Colonic mucosa (tissue), 4 donors: ENCODE measurements around the gene IP6K1. TPM values are rescaled to one million over a fixed set of nuclear protein-coding genes. Genes with fewer than 3 reads are reported as not detected.
A peak's percentile ranks its signal among the peaks of the same experiment; 100 is the strongest.

Source experiments
- DNase-seq: peaks from one replicate; pipeline ENCODE4 v3.0.0-alpha.2; 2020
- H3K27ac ChIP-seq: fragments of 200-600 bp; one replicate; pipeline ENCODE4 v1.8.0; 2021
- H3K27me3 ChIP-seq: fragments of 200-600 bp; one replicate; pipeline ENCODE4 v1.8.0; 2021
- H3K36me3 ChIP-seq: fragments of 200-600 bp; one replicate; pipeline ENCODE4 v1.8.0; 2021
- H3K4me1 ChIP-seq: fragments of 200-600 bp; one replicate; pipeline ENCODE4 v1.8.0; 2021; ENCODE audit warnings: mild to moderate bottlenecking
- H3K4me3 ChIP-seq: fragments of 200-600 bp; one replicate; pipeline ENCODE4 v1.8.0; 2021
- H3K9ac ChIP-seq, 2 donors: one replicate each; pipeline ENCODE4 v1.7.0; 2013; ENCODE audit warnings: control low read depth in 2 of 2, low read depth in 2 of 2, low read length in 2 of 2
- H3K9me3 ChIP-seq: fragments of 200-600 bp; one replicate; pipeline ENCODE4 v1.8.0; 2021
- intact Hi-C: fragments of 100-400 bp; cut with DNase I; formaldehyde crosslinking; loops from one replicate; pipeline ENCODE4 v1.14.1; 2022
- total RNA-seq, 2 donors: library from RNA; stranded (reverse); fragmentation: NEBNext Ultra II Directional in 1 of 2; extraction: Animal tissue kit (Norgen Biotek cat#: 25700) in 1 of 2; gene quantifications; one replicate each; pipeline ENCODE4 v1.2.1, GENCODE V29; 2021
- TF ChIP-seq, protein P1 (sequence below): fragments of 200-600 bp; IDR thresholded peaks from one replicate; pipeline ENCODE4 v1.8.0; 2022; ENCODE audit warnings: antibody characterized with exemption, mild to moderate bottlenecking
- donor health status: healthy.
- donor health status: DM: no; HTN: no; CAD: no.
- donor health status: DM: no; HTN: no; CAD: no.

The IP6K1 gene
- total RNA-seq, 2 donors from 2014 or later = 26.8 to 33.7 TPM

DNA sequence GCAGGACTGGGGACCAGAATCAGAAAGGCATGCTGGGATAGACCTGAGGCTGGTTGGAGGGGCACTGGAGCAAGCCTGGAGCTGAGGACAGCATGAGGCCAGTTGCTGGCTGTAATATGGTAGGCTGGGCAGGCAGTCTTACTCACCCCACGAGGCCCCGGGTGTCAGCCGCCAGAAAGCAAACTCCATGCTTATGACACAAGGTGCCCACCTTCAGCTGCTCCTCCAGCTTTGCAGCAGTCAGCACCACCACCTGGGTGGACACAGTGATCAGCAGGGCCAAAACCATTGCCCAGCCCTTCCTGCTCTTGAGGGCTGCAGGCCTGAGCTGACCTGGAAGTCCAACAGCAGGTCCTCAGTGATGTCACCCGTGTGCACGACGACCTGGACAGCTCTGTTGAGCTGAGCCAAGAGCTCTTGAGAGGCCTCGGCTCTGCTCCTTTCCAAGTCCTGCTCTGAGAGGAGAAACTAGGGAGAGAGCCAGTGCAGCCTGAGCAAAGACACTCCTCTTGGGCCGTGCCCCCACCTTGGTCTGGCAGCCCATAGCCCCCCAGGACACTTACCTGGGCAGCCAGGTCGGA, 26.7 kb upstream of the IP6K1 start:
- Histone ChIP-seq H3K9me3 (no peaks in the 10 kb centered on the region), H3K27ac (peak overlapping the region; percentile 53), H3K36me3 (no peaks in the 10 kb centered on the region), H3K4me1 (peaks cover 11% of the 10 kb centered on the region), H3K27me3 (no peaks in the 10 kb centered on the region), H3K9ac (peak overlapping the region; percentile 82 to 90), H3K4me3 (peak overlapping the region; percentile 43)
- intact Hi-C loops = no loop called here
- TF ChIP-seq, protein P1, sequence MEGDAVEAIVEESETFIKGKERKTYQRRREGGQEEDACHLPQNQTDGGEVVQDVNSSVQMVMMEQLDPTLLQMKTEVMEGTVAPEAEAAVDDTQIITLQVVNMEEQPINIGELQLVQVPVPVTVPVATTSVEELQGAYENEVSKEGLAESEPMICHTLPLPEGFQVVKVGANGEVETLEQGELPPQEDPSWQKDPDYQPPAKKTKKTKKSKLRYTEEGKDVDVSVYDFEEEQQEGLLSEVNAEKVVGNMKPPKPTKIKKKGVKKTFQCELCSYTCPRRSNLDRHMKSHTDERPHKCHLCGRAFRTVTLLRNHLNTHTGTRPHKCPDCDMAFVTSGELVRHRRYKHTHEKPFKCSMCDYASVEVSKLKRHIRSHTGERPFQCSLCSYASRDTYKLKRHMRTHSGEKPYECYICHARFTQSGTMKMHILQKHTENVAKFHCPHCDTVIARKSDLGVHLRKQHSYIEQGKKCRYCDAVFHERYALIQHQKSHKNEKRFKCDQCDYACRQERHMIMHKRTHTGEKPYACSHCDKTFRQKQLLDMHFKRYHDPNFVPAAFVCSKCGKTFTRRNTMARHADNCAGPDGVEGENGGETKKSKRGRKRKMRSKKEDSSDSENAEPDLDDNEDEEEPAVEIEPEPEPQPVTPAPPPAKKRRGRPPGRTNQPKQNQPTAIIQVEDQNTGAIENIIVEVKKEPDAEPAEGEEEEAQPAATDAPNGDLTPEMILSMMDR = no peak
- DNase-seq = no peak

DNA sequence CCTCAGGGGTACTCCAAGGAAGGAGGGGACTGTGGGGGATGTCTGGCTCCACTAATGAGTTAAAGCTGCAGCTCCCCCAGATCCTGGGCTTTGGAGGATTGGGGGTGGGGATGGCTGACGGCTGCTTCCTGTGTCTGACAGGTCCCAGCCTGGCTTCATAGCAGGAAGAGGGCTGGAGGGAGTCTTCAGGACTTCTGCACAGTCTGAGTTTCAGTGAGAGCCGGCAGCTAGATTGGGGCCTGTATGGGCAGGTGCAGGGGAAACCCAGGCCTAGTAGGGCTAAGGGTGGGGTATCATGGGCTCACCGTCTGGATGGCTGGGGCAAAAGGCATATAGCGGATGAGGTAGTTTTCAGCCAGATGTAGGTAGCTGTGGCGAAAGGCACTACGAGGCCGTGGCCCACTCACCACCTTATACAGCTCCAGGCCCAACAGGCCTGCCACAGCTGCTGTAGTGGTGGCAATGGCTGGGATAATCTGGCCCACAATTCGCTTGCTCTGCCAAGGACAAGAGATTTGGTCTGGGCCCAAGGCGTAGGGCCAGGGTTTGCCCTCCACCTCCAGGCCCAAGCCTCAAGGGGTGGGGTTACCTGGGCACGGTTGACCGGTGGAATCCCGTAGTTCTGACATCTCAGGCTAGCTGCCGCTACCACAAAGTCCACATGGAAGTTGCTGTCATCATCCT, 21.2 kb upstream of the IP6K1 start:
- TF ChIP-seq, protein P1 = no peak
- H3K36me3 ChIP-seq = no peaks in the 10 kb centered on the region
- H3K9me3 ChIP-seq = no peaks in the 10 kb centered on the region
- no peak overlapping the region for H3K9ac ChIP-seq
- peaks cover 8% of the 10 kb centered on the region for H3K4me1 ChIP-seq
- H3K27me3 ChIP-seq = peaks cover 7% of the 10 kb centered on the region
- intact Hi-C loops = no loop called here
- DNase-seq = no peak
- H3K4me3 ChIP-seq = no peak overlapping the region
- no peak overlapping the region for H3K27ac ChIP-seq

DNA sequence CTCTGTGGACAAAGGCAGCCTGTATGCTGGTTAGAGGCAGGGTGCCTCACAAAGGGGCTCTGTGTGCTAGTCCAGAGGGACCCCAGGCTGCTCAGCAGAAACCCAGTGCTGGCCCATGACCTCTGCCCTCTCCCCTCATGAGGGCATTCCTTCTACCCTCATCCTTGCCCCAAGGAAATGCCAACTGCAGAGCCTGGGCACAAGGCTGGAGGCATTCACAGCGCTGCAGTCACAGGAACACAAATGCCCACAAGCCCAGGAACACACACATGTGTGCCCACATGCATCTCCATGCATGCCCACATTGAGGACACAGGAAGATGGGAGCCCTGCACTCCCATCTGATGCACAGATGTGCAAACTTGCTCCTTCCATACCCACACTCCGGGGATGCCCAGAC, 20.5 kb upstream of the IP6K1 start:
- peaks cover 5% of the 10 kb centered on the region for H3K4me1 ChIP-seq
- H3K27me3 ChIP-seq = peaks cover 7% of the 10 kb centered on the region
- intact Hi-C loops = no loop called here
- no peak for DNase-seq
- H3K27ac ChIP-seq = no peak overlapping the region
- TF ChIP-seq, protein P1 = no peak
- H3K9ac ChIP-seq = no peak overlapping the region
- H3K36me3 ChIP-seq = no peaks in the 10 kb centered on the region
- H3K4me3 ChIP-seq = no peak overlapping the region
- no peaks in the 10 kb centered on the region for H3K9me3 ChIP-seq

DNA sequence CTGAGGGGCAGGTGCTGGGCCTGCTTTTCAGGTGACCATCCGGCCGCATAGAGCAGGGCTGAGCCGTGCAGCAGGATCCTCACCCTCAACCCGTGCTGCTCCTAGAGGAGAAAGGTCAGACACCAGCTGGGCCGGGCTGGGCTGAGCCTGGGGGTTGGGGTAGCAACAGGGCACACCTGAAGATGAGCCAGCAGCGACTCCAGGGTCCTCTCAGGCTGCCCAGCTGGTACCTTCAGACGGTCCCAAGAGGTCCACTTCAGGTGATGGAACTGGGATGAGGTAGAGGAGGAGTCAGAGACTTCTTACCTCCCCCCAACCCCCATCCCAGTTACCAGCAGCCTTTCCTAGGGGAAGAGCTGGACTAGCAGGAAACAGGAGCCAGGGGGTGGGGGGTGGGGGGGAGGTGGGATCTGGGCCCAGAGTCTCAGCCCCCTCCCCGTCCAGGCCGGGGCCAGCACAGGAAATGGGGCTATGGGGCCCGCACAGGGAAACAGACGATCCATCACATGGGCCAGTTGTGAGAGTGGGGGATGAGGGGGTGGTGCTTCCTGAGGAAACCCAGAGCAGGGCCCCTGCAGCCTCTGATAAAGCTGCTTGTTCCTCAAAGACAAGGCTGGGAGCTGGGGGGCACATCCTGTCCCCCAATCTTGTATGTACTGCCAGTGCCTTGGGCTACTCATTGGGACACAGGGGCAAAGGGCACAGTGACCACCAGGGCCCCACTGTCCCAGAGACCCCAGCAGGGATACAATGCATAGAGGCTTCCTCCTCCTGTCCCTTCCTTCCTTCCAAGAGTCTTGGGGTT, 19.8 kb upstream of the IP6K1 start:
- peak overlapping the region; percentile 26 to 63 for H3K9ac ChIP-seq
- peak overlapping the region; percentile 36 for H3K27ac ChIP-seq
- H3K9me3 ChIP-seq = no peaks in the 10 kb centered on the region
- peaks cover 7% of the 10 kb centered on the region for H3K27me3 ChIP-seq
- TF ChIP-seq, protein P1 = no peak
- DNase-seq = peak; percentile 38
- no peaks in the 10 kb centered on the region for H3K36me3 ChIP-seq
- peaks cover 5% of the 10 kb centered on the region for H3K4me1 ChIP-seq
- intact Hi-C loops = no loop called here
- H3K4me3 ChIP-seq = no peak overlapping the region

DNA sequence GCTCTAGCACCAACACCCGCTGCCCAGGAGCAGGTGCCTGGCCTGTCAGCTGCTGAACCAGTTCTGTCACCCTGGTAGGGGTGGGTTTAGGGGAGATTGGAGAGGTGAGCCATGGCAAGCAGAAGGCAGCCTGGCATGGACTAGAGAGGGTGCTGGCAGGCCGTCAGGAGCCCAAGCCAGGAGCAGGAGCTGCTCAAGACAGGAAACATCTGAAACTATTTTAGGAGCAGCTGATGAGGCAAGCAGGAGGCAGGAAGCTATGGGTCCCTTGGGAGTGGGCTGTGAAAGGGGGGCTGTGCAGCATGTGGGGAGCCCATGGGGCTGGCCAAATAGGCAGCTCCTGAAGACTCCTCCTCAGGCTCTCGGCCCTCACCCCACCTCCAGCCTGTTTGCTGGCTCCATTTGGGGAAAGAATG, 19.0 kb upstream of the IP6K1 start:
- intact Hi-C loops = no loop called here
- Histone ChIP-seq H3K27me3 (peaks cover 7% of the 10 kb centered on the region), H3K9ac (peak overlapping the region in 1 of 2 donors; percentile 12), H3K36me3 (no peaks in the 10 kb centered on the region), H3K4me1 (peaks cover 5% of the 10 kb centered on the region), H3K27ac (peak overlapping the region; percentile 36), H3K9me3 (no peaks in the 10 kb centered on the region), H3K4me3 (no peak overlapping the region)
- peak; percentile 32 for DNase-seq
- TF ChIP-seq, protein P1 = no peak
